ENCODE data around the gene SLPI.

The SLPI gene

GRCh38 chr20:45221076-45221475 lies 33.3 kb downstream of the SLPI start, which contains the start of gene SEMG2:
TSS of gene SEMG2 (plus strand) at chr20:45221373. CDS start at chr20:45221390, 17 bp downstream.
- DNase-seq (ENCODE audit: insufficient read length, low spot score) (no peak), FAIRE-seq (no peak)

- no peak for DNase-seq (ENCODE audit: insufficient read length, low spot score)
- no peak for FAIRE-seq
Measured at GRCh38 chr20:45218636-45219035, 35.7 kb downstream of the SLPI start.

GRCh38 chr20:45218124-45218523 lies 36.2 kb downstream of the SLPI start:
- FAIRE-seq (no peak), DNase-seq (ENCODE audit: insufficient read length, low spot score) (no peak)

GRCh38 chr20:45212836-45213235 lies 41.5 kb downstream of the SLPI start:
- DNase-seq (ENCODE audit: insufficient read length, low spot score) (no peak), FAIRE-seq (no peak)

GRCh38 chr20:45211569-45212474 lies 42.5 kb downstream of the SLPI start:
- FAIRE-seq = no peak
- DNase-seq (ENCODE audit: insufficient read length, low spot score) = no peak

- DNase-seq (ENCODE audit: insufficient read length, low spot score) (no peak), FAIRE-seq (no peak)
Measured at GRCh38 chr20:45209924-45210323, 44.4 kb downstream of the SLPI start.

- FAIRE-seq = no peak
Measured at GRCh38 chr20:45206725-45207124, 47.6 kb downstream of the SLPI start, which contains the start of gene SEMG1. TSS of gene SEMG1 (plus strand) at chr20:45207033. CDS start at chr20:45207054, 21 bp downstream.

More at GRCh38 chr20:45206725-45207124, 47.6 kb downstream of the SLPI start, which contains the start of gene SEMG1:
- DNase-seq (ENCODE audit: insufficient read length, low spot score) = no peak

Measured in GM19239 (cell line).